Stomach (tissue), 9 donors: ENCODE measurements around the gene CARD16. TPM values are rescaled to one million over a fixed set of nuclear protein-coding genes. Genes with fewer than 3 reads are reported as not detected.
"Not testable (repeated sequence)": the region's sequence is repeated elsewhere in the genome, so short reads cannot be mapped to it uniquely, and the experiment has no call there.

Source experiments
- DNase-seq, 2 donors: peaks; one replicate each; pipeline versions ENCODE4 v3.0.0 to v3.0.0-alpha.2; 2013 to 2019
- H3K27ac ChIP-seq, 5 donors: fragments of 200-600 bp in 4 of 5; sonication (generic) in 4 of 5; one replicate each; pipeline ENCODE4 v1.5.1; 2013 to 2019; ENCODE audit warnings: mild to moderate bottlenecking in 1 of 5, moderate library complexity in 1 of 5
- H3K27me3 ChIP-seq, 3 donors: fragments of 200-600 bp; sonication (generic); one replicate each; pipeline ENCODE4 v1.5.1; 2017 to 2019; ENCODE audit warnings: mixed run types in 1 of 3
- H3K36me3 ChIP-seq, 4 donors: fragments of 200-600 bp; sonication (generic); 1 replicate in 3 of 4; 2 replicates in 1 of 4; pipeline ENCODE4 v1.5.1; 2016 to 2019
- H3K4me1 ChIP-seq, 4 donors: fragments of 200-600 bp; sonication (generic); one replicate each; pipeline ENCODE4 v1.5.1; 2016 to 2019
- H3K4me3 ChIP-seq, 4 donors: fragments of 200-600 bp; sonication (generic) in 3 of 4; one replicate each; pipeline ENCODE4 v1.5.1; 2016 to 2019; ENCODE audit warnings: mild to moderate bottlenecking in 1 of 4
- H3K9me3 ChIP-seq, 4 donors: fragments of 200-600 bp; sonication (generic); one replicate each; pipeline ENCODE4 v1.5.1; 2016 to 2019
- CTCF ChIP-seq, 7 experiments: fragments of 450-650 bp in 4 of 7; fragments of 200-600 bp in 3 of 7; sonication (generic) in 3 of 7; IDR thresholded peaks; one replicate each; pipeline ENCODE4 v1.5.1; 2016 to 2019; ENCODE audit warnings: antibody characterized with exemption in 7 of 7, control low read depth in 2 of 7, mild to moderate bottlenecking in 1 of 7
- EP300 ChIP-seq: sonication (generic); formaldehyde crosslinking; IDR thresholded peaks from one replicate; pipeline ENCODE4 v1.6.1; 2017; ENCODE audit warnings: antibody characterized with exemption
- POLR2A ChIP-seq, 4 donors: fragments of 450-650 bp; IDR thresholded peaks; one replicate each; pipeline ENCODE4 v1.6.1; 2016; ENCODE audit warnings: antibody characterized with exemption in 4 of 4, control low read depth in 2 of 4, mild to moderate bottlenecking in 1 of 4, moderate library complexity in 1 of 4
- POLR2AphosphoS5 ChIP-seq, 3 donors: sonication (generic); formaldehyde crosslinking; IDR thresholded peaks; one replicate each; pipeline ENCODE4 v1.6.1; 2016; ENCODE audit warnings: antibody characterized with exemption in 3 of 3
- WGBS, 5 donors: extraction: QIAGEN DNeasy Blood & Tissue Kit in 3 of 5; methylation state at CpG; one replicate each; pipeline versions ENCODE4 v1.1.5 to v1.1.7; 2013 to 2018; 5-methylcytosine and 5-hydroxymethylcytosine counted together
- intact Hi-C: fragments of 100-400 bp; cut with DNase I; formaldehyde crosslinking; loops from one replicate; pipeline ENCODE4 v1.15.1; 2023; ENCODE audit warnings: low total_unique reads
- polyA plus RNA-seq, 3 donors: library from polyadenylated mRNA; stranded (reverse); fragments of 200-250 nt; gene quantifications; one replicate each; pipeline ENCODE4 v1.2.3, GENCODE V29; 2013
- total RNA-seq, 5 donors: library from RNA; depleted of rRNA; stranded (reverse); fragments of >200 nt; gene quantifications; one replicate each; pipeline versions ENCODE4 v1.1.0 to v1.2.3, GENCODE V29; 2014 to 2016
- donor health status: healthy with polysubstance abuse.
- donor health status: Bipolar disorder and iron deficiency.
- donor health status: healthy.

Gene CARD16
- total and polyA plus RNA-seq, 8 donors = 6.6 to 68.3 (median 52.0) TPM; not detected in 3

GRCh38 chr11:105078283-105078682 lies 33.1 kb upstream of the CARD16 start:
- DNase-seq = no peak
- Histone ChIP-seq H3K27ac (no peak overlapping the region), H3K27me3 (no peaks in the 10 kb centered on the region), H3K9me3 (no peaks in the 10 kb centered on the region), H3K4me3 (no peak overlapping the region), H3K36me3 (no peaks in the 10 kb centered on the region), H3K4me1 (peaks cover 0 to 4% (median 1%) of the 10 kb centered on the region in 4 donors)
- intact Hi-C loops = no loop called here
- 82 to 95% (median 91%) methylated on average over 3 of the region's 3 CpGs for WGBS, 5 donors
- TF ChIP-seq POLR2AphosphoS5 (IDR thresholded peaks at IDR 0.05) (no peak), CTCF (IDR thresholded peaks at IDR 0.05) (no peak), EP300 (no peak), POLR2A (IDR thresholded peaks at IDR 0.05) (no peak)

- H3K27ac ChIP-seq, intact Hi-C loops, H3K4me1 ChIP-seq, DNase-seq, H3K9me3 ChIP-seq, H3K36me3 ChIP-seq, H3K27me3 ChIP-seq, H3K4me3 ChIP-seq: not testable (repeated sequence)
- 77 to 84% (median 80%) methylated on average over 4 of the region's 4 CpGs for WGBS, 5 donors
These were observed 32.1 kb upstream of the CARD16 start for GRCh38 chr11:105077141-105077790.

- no peak overlapping the region for H3K4me3 ChIP-seq
- 71 to 91% (median 84%) methylated on average over 2 of the region's 2 CpGs for WGBS, 5 donors
- no peak overlapping the region for H3K27ac ChIP-seq
- H3K36me3 ChIP-seq = no peaks in the 10 kb centered on the region
- no peak for DNase-seq
- TF ChIP-seq EP300 = no peak
- TF ChIP-seq POLR2A (IDR thresholded peaks at IDR 0.05) = no peak
- no peak for TF ChIP-seq POLR2AphosphoS5 (IDR thresholded peaks at IDR 0.05)
- no peak for TF ChIP-seq CTCF (IDR thresholded peaks at IDR 0.05)
- H3K4me1 ChIP-seq = no peaks in the 10 kb centered on the region
- no peaks in the 10 kb centered on the region for H3K9me3 ChIP-seq
- no peaks in the 10 kb centered on the region for H3K27me3 ChIP-seq
- intact Hi-C loops = no loop called here
These were observed 29.0 kb upstream of the CARD16 start for GRCh38 chr11:105074166-105074530.

- no peak for DNase-seq
- intact Hi-C loops = no loop called here
- Histone ChIP-seq H3K27ac (no peak overlapping the region), H3K27me3 (no peaks in the 10 kb centered on the region), H3K36me3 (no peaks in the 10 kb centered on the region), H3K4me3 (no peak overlapping the region), H3K4me1 (no peaks in the 10 kb centered on the region), H3K9me3 (no peaks in the 10 kb centered on the region)
- no peak for TF ChIP-seq POLR2A (IDR thresholded peaks at IDR 0.05)
- TF ChIP-seq CTCF (IDR thresholded peaks at IDR 0.05) = no peak
- TF ChIP-seq EP300 = no peak
- TF ChIP-seq POLR2AphosphoS5 (IDR thresholded peaks at IDR 0.05) = no peak
- 59 to 98% (median 88%) methylated on average over 1 of the region's 1 CpG for WGBS, 5 donors
These were observed 28.5 kb upstream of the CARD16 start for GRCh38 chr11:105073456-105074165.

- DNase-seq, H3K27ac ChIP-seq, H3K36me3 ChIP-seq, H3K4me1 ChIP-seq, H3K4me3 ChIP-seq, H3K27me3 ChIP-seq, H3K9me3 ChIP-seq, intact Hi-C loops: not testable (repeated sequence)
- WGBS, 5 donors = 79 to 97% (median 84%) methylated on average over 1 to 2 of the region's 2 CpGs; no CpG with 5 or more reads in 1 of the 5 donors
These were observed 26.9 kb upstream of the CARD16 start for GRCh38 chr11:105072080-105072479.
